GM19395 (cell line): ENCODE results near the gene PIGZ.
"Not testable (repeated sequence)": the region's sequence is repeated elsewhere in the genome, so short reads cannot be mapped to it uniquely, and the experiment has no call there.

ENCODE experiments used
- ATAC-seq: cut with Tn5 transposase; IDR thresholded peaks from one replicate; pipeline ENCODE4 v1.9.1; 2021; ENCODE audit warnings: mild to moderate bottlenecking, moderate library complexity; ENCODE audit not compliant: unreplicated experiment

PIGZ gene

DNA sequence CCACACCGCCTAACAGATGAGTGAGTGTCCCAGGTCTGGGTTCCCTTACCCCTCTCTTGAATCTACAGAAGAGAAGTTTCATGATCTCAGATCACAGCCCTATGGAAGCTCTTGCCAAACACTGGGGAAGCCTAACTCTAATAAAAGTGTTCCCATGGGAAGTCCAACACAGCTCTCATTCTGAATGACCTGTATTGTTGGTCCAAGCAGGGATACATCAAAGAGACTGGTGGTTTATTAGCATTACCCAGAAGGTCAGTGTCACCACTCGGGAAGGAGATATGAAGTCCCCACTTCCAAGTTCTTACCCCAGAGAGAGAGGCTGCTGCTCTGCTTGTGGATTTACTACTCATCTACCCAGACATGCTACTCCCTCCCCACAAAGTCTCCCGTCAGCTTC is 17.3 kb downstream of the PIGZ start:
- no peak for ATAC-seq

DNA sequence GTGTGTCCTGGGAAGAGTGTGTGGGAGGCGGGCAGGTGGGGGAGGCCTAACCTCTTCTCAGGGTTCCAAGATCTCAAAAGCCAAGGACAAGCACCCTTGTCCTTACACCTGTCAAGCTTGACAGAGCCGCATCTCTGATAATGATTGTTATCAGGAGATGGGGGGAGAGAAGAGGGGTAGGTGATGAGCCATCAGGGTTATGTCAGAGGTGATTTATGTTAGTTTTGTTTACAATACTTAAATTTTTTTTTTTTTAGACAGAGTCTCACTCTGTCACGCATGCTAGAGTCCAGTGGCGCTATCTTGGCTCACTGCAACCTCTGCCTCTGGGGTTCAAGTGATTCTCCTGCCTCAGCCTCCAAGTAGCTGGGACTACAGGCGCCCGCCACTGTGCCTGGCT is 18.9 kb downstream of the PIGZ start:
- ATAC-seq, result no peak

- no peak for ATAC-seq
Observed at GRCh38 chr3:196949285-196949619, 19.4 kb downstream of the PIGZ start.

DNA sequence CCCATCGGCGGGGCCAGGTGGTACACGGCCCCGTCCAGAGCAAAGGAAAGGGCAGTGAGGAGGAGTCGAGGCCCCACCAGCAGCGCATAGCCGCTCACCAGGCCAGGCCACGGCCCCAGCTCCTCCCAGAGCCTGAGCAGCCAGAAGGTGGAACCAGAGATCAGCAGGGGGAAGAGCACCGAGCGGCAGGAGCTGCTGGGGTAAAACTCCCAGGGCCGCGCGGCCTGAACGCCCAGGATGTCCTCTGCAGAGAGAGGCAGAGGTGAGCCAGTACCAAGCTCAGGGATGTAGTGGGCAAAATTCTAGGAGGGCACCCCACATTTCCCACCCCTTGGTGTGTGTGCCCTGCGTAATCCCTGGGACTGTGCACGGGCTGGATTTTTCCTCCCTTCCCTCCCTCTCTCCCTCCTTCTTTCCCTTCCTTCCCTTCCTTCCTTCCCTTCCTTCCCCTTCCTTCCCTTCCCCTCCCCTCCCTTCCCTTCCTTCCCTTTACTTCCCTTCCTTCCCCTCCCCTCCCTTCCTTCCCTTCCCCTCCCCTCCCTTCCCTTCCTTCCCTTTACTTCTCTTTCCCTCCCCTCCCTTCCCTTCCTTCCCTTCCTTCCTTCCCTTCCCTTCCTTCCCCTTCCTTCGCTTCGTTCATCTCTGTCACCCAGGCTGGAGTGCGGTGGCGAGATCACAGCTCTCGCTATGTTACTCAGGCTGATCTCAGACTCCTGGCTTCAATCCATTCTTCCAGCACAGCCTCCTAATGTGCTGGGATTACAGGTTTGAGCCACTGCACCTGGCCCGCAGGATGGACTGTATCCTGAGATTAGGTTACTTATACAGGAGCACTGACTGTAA is 20.0 kb downstream of the PIGZ start:
- no peak for ATAC-seq

GRCh38 chr3:196947860-196948441 is 20.7 kb downstream of the PIGZ start:
- ATAC-seq, result no peak

GRCh38 chr3:196947136-196947859 is 21.3 kb downstream of the PIGZ start:
- no peak for ATAC-seq

- ATAC-seq, result not testable (repeated sequence)
Observed at GRCh38 chr3:196944037-196944790, 24.4 kb downstream of the PIGZ start.

DNA sequence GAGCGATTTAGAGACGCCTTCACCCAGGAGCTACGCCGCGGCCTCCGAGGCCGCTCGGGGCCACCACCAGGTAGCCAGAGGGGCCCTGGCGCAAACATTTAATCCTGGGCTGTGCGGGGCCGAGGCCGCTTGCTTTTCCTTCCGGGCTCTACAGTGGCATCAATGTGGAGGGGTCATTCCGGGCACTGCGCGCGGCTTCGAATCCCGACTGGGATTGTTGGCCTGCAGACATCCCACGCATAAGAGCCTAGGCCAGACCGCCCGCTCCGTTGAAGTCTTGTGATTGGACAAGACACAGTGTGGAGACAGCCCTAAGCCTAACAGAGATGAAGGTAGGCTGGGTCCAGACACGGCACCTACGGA is 25.7 kb downstream of the PIGZ start:
- ATAC-seq, result peak; percentile 19

DNA sequence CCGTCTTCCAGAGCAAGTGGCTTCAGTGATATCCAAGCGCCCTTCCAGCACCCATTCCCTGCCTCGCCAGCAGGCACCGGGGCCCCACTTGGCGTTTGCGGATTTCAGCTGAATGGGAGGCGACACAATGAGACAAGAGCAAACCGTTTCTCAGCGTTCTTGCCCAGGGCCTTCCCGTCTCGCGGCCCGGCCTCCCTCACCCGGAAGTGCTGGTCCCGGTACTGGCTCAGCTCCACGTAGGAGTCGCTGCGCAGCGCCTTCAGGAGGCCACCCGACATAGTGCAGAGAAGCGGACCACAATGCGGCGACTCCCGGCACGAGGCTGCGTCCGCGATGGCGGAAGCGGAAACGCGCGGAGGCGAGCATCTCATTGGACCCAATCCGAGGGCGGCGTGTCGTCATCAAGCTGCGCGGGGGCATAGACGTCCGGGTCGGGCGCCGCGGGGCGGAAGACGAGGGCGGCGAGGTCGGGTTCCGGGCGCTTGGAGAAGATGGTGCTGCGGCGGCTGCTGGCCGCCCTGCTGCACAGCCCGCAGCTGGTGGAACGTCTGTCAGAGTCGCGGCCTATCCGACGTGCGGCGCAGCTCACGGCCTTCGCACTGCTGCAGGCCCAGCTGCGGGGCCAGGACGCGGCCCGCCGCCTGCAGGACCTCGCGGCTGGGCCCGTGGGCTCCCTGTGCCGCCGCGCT is 26.3 kb downstream of the PIGZ start, which contains the start of gene NCBP2:
TSS of gene NCBP2 (minus strand) at position 303 of the 689 bp plus-strand sequence. CDS start at position 278, 25 bp downstream.
- ATAC-seq, result peak; percentile 89

- ATAC-seq, result peak; percentile 40
Observed at GRCh38 chr3:196941729-196942225, 26.9 kb downstream of the PIGZ start.

DNA sequence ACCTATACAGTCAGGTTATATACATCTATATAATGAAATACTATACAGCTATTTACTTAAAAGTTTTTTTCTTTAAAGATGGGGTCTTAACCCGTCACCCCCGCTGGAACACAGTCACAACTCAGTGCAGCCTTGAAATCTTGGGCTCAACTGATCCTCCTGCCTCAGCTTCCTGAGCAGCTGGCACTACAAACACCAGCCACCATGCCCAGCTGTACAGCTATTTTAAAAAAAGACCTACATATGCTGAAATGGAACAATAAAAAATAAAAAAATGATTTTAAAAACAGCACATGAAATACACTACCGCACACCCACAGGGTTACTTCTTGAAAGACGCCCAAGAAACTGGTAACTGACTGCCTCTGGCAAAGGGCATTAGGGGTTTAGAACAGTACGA is 30.1 kb downstream of the PIGZ start:
- ATAC-seq, result no peak

GRCh38 chr3:196938124-196938523 is 30.5 kb downstream of the PIGZ start:
- ATAC-seq, result no peak

GRCh38 chr3:196936288-196936687 is 32.3 kb downstream of the PIGZ start:
- ATAC-seq, result no peak

DNA sequence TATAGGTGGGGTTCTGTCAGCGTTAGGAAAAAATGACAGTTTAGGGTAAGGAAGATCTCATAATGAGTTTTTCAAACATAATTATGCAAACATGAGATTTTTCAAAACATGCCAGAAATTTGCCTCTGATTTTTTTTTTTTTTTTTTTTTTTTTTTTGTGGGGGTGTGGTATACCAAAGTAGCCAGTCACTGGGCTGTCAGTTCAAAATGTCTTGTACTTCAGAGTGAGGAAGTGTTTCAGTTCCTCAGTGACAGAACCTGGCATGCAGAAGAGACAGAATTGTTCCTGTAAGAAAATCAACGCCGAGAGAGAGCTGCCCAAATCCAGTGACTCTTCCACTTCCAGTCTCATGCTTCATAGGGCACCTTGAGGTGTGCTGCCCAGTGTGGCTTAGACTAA is 36.0 kb downstream of the PIGZ start:
- ATAC-seq, result no peak

GRCh38 chr3:196931828-196932587 is 36.6 kb downstream of the PIGZ start:
- no peak for ATAC-seq

DNA sequence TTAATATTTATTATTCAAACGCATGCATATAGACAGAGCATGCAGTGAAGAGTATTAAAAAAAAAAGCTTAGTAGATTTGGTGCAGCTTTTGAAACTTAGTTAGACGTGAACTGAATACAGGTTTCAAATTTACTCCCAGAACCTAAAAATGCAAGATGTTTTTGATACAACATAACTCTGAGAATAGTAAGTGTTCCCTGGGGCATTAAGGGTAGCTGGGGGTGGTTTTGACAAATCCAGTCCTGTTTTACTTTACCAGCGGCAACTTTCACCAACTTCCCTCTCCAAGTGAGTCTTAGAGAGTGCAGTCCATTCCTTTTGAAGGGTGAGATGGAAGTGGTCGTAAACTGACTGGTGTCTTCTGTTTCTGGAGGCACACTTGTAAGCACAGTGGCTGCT is 37.5 kb downstream of the PIGZ start:
- ATAC-seq, result no peak

- no peak for ATAC-seq
Observed at GRCh38 chr3:196927571-196928453, 40.8 kb downstream of the PIGZ start.

- no peak for ATAC-seq
Observed at GRCh38 chr3:196920733-196921132, 47.9 kb downstream of the PIGZ start.

- no peak for ATAC-seq
Observed at GRCh38 chr3:196918968-196919367, 49.7 kb downstream of the PIGZ start.
